H9 (cell line): Measurements from ENCODE around the gene TM9SF4. TPM values are rescaled to one million over a fixed set of nuclear protein-coding genes. Genes with fewer than 3 reads are reported as not detected.
A peak's percentile ranks its signal among the peaks of the same experiment; 100 is the strongest.
"Not testable (repeated sequence)": the region's sequence is repeated elsewhere in the genome, so short reads cannot be mapped to it uniquely, and the experiment has no call there.

ENCODE experiments used
- DNase-seq: peaks from one replicate; pipeline ENCODE4 v3.0.0-alpha.2; 2017
- H2AFZ ChIP-seq: one replicate; pipeline ENCODE4 v1.6.1; 2013; ENCODE audit warnings: mild to moderate bottlenecking, low read length, control low read depth, moderate library complexity
- H2AK5ac ChIP-seq: 2 replicates; pipeline ENCODE4 v1.6.1; 2013; ENCODE audit warnings: low read length, control low read depth, mixed read lengths; ENCODE audit not compliant: insufficient read length
- H2BK120ac ChIP-seq: one replicate; pipeline ENCODE4 v1.6.1; 2013; ENCODE audit warnings: low read depth, mild to moderate bottlenecking, low read length, control low read depth, inconsistent platforms; ENCODE audit not compliant: poor library complexity, severe bottlenecking
- H2BK12ac ChIP-seq: 2 replicates; pipeline ENCODE4 v1.6.1; 2013; ENCODE audit warnings: low read length, control low read depth, mixed read lengths, low read depth; ENCODE audit not compliant: insufficient read length
- H2BK15ac ChIP-seq: 2 replicates; pipeline ENCODE4 v1.6.1; 2013; ENCODE audit warnings: low read depth, low read length, control low read depth
- H2BK20ac ChIP-seq: one replicate; pipeline ENCODE4 v1.6.1; 2013; ENCODE audit warnings: low read depth, mild to moderate bottlenecking, low read length, control low read depth, inconsistent platforms; ENCODE audit not compliant: poor library complexity, severe bottlenecking
- H2BK5ac ChIP-seq: 2 replicates; pipeline ENCODE4 v1.6.1; 2013; ENCODE audit warnings: low read length, control low read depth, mixed read lengths; ENCODE audit not compliant: insufficient read length
- H3K14ac ChIP-seq: 2 replicates; pipeline ENCODE4 v1.6.1; 2013; ENCODE audit warnings: low read length, control low read depth; ENCODE audit not compliant: insufficient read depth
- H3K18ac ChIP-seq: 2 replicates; pipeline ENCODE4 v1.6.1; 2013; ENCODE audit warnings: low read depth, mild to moderate bottlenecking, mixed read lengths, low read length, control low read depth; ENCODE audit not compliant: insufficient read length
- H3K23ac ChIP-seq: 2 replicates; pipeline ENCODE4 v1.6.1; 2013; ENCODE audit warnings: low read length, control low read depth, mixed read lengths, low read depth; ENCODE audit not compliant: insufficient read length
- H3K23me2 ChIP-seq: 2 replicates; pipeline ENCODE4 v1.6.1; 2013; ENCODE audit warnings: low read depth, mild to moderate bottlenecking, mixed read lengths, low read length, control low read depth; ENCODE audit not compliant: insufficient read length, poor library complexity, severe bottlenecking
- H3K27ac ChIP-seq: 2 replicates; pipeline ENCODE4 v1.5.1; 2013; ENCODE audit warnings: low read length, control low read depth, mixed read lengths, low read depth; ENCODE audit not compliant: insufficient read length
- H3K27me3 ChIP-seq: 2 replicates; pipeline ENCODE4 v1.6.1; 2013; ENCODE audit warnings: low read length, control low read depth, inconsistent platforms; ENCODE audit not compliant: insufficient read depth
- H3K4ac ChIP-seq: 2 replicates; pipeline ENCODE4 v1.6.1; 2013; ENCODE audit warnings: low read depth, mild to moderate bottlenecking, control low read depth, inconsistent platforms, low read length, moderate library complexity
- H3K4me1 ChIP-seq: 2 replicates; pipeline ENCODE4 v1.6.1; 2013; ENCODE audit warnings: low read length, control low read depth, inconsistent platforms; ENCODE audit not compliant: insufficient read depth
- H3K4me2 ChIP-seq: 2 replicates; pipeline ENCODE4 v1.6.1; 2013; ENCODE audit warnings: low read length, control low read depth, mixed read lengths; ENCODE audit not compliant: insufficient read length, insufficient read depth
- H3K56ac ChIP-seq: 2 replicates; pipeline ENCODE4 v1.6.1; 2013; ENCODE audit warnings: low read depth, mild to moderate bottlenecking, mixed read lengths, low read length, control low read depth; ENCODE audit not compliant: insufficient read length
- H3K79me1 ChIP-seq: 2 replicates; pipeline ENCODE4 v1.6.1; 2013; ENCODE audit warnings: low read depth, mild to moderate bottlenecking, moderate library complexity, low read length, control low read depth, inconsistent platforms; ENCODE audit not compliant: insufficient read depth, poor library complexity, severe bottlenecking
- H3K79me2 ChIP-seq: 2 replicates; pipeline ENCODE4 v1.6.1; 2013; ENCODE audit warnings: low read length, control low read depth, inconsistent platforms; ENCODE audit not compliant: insufficient read depth
- H3K9ac ChIP-seq: 2 replicates; pipeline ENCODE4 v1.6.1; 2013; ENCODE audit warnings: low read length, control low read depth, mixed read lengths; ENCODE audit not compliant: insufficient read length; ENCODE audit errors: extremely low read depth
- H3K9me3 ChIP-seq: one replicate; pipeline ENCODE4 v1.6.1; 2013; ENCODE audit warnings: low read depth, low read length, inconsistent platforms; ENCODE audit not compliant: control insufficient read depth
- H3T11ph ChIP-seq: one replicate; pipeline ENCODE4 v1.6.1; 2013; ENCODE audit warnings: mild to moderate bottlenecking, low read length, control low read depth, inconsistent platforms
- H4K20me1 ChIP-seq: one replicate; pipeline ENCODE4 v1.6.1; 2013; ENCODE audit not compliant: control insufficient read depth, insufficient read length, insufficient read depth
- H4K5ac ChIP-seq: 2 replicates; pipeline ENCODE4 v1.6.1; 2013; ENCODE audit warnings: low read depth, mild to moderate bottlenecking, mixed read lengths, low read length, control low read depth; ENCODE audit not compliant: insufficient read length
- H4K8ac ChIP-seq: replicated peaks from 2 replicates; pipeline ENCODE4 v1.6.1; 2013; ENCODE audit warnings: low read length, control low read depth, mixed read lengths, low read depth; ENCODE audit not compliant: insufficient read length
- H4K91ac ChIP-seq: 2 replicates; pipeline ENCODE4 v1.6.1; 2013; ENCODE audit warnings: low read depth, mild to moderate bottlenecking, moderate library complexity, mixed read lengths, low read length, control low read depth; ENCODE audit not compliant: insufficient read length
- H3K27ac Mint-ChIP-seq, 3 experiments: 2 replicates in 2 of 3; 3 replicates in 1 of 3; pipeline ENCODE4 v1.8.0; 2020 to 2021; ENCODE audit warnings: mixed read lengths in 3 of 3, mild to moderate bottlenecking in 1 of 3, moderate library complexity in 1 of 3
- H3K27me3 Mint-ChIP-seq: 2 replicates; pipeline ENCODE4 v1.8.0; 2021; ENCODE audit warnings: low read depth, mild to moderate bottlenecking, moderate library complexity, mixed read lengths
- H3K36me3 Mint-ChIP-seq, 3 experiments: 2 replicates in 2 of 3; 3 replicates in 1 of 3; pipeline ENCODE4 v1.8.0; 2020 to 2021; ENCODE audit warnings: low read depth in 3 of 3, mixed read lengths in 3 of 3; ENCODE audit not compliant: insufficient read depth in 1 of 3
- H3K4me1 Mint-ChIP-seq, 2 experiments: 2 replicates each; pipeline ENCODE4 v1.8.0; 2020; ENCODE audit warnings: mixed read lengths in 2 of 2
- H3K4me3 Mint-ChIP-seq, 2 experiments: 2 replicates in 1 of 2; 3 replicates in 1 of 2; pipeline ENCODE4 v1.8.0; 2020 to 2021; ENCODE audit warnings: mild to moderate bottlenecking in 2 of 2, mixed read lengths in 2 of 2, moderate library complexity in 1 of 2
- H3K9me3 Mint-ChIP-seq, 2 experiments: 2 replicates in 1 of 2; 3 replicates in 1 of 2; pipeline ENCODE4 v1.8.0; 2020; ENCODE audit warnings: mild to moderate bottlenecking in 2 of 2, mixed read lengths in 2 of 2, moderate library complexity in 1 of 2
- CTCF ChIP-seq: fragments of 200-600 bp; sonication (generic); conservative IDR thresholded peaks from 3 replicates; pipeline ENCODE4 v1.8.0; 2021; ENCODE audit warnings: antibody characterized with exemption, mild to moderate bottlenecking
- WGBS: extraction: QIAGEN DNeasy Blood & Tissue Kit; methylation state at CpG from one replicate; pipeline ENCODE4 v1.1.7; 2013; ENCODE audit warnings: missing lambda C conversion rate, low lambda C conversion rate, mixed read lengths; ENCODE audit not compliant: insufficient read length; ENCODE audit errors: extremely low coverage; 5-methylcytosine and 5-hydroxymethylcytosine counted together
- total RNA-seq: library from RNA; stranded (reverse); gene quantifications from 2 replicates; pipeline ENCODE4 v1.2.1, GENCODE V29; 2021

Gene TM9SF4
- total RNA-seq, 1 experiment from 2014 or later: 62.3 TPM

- Mint-ChIP-seq H3K36me3 (peaks cover 0 to 10% (median 6%) of the 10 kb centered on the region in 3 experiments; a peak in 6 of 7 replicates), H3K4me3 (no peak overlapping the region)
- H3K4me2 ChIP-seq: no peak overlapping the region
Measured at GRCh38 chr20:32116079-32116521, 6.6 kb downstream of the TM9SF4 start.

GRCh38 chr20:32116796-32117195, 7.3 kb downstream of the TM9SF4 start:
- no CpG with 5 or more reads among the region's 6 CpGs for WGBS
- not testable (repeated sequence) for H3K27ac ChIP-seq

More at GRCh38 chr20:32116079-32116521, 6.6 kb downstream of the TM9SF4 start:
- no peaks in the 10 kb centered on the region for H3K4me1 ChIP-seq
- H4K5ac ChIP-seq: no peak overlapping the region
- no peak for TF ChIP-seq CTCF
- H2BK12ac ChIP-seq: no peak overlapping the region
- DNase-seq: no peak
- no peak overlapping the region for H3K9ac ChIP-seq
- no peak overlapping the region for H2BK15ac ChIP-seq
- H3K27me3 ChIP-seq: no peaks in the 10 kb centered on the region
- no peak overlapping the region for H4K8ac ChIP-seq
- WGBS: no CpG with 5 or more reads among the region's 6 CpGs
- H3K14ac ChIP-seq: no peak overlapping the region
- no peak overlapping the region for H2AFZ ChIP-seq
- Mint-ChIP-seq H3K9me3 (no peaks in the 10 kb centered on the region; a peak in 1 of 5 replicates), H3K27ac (peak overlapping the region in 2 of 3 experiments; percentile 41 to 74; a peak in 4 of 7 replicates), H3K27me3 (no peaks in the 10 kb centered on the region), H3K4me1 (peaks cover 18 to 19% of the 10 kb centered on the region in 2 experiments)
- H3K23me2 ChIP-seq: no peaks in the 10 kb centered on the region
- H3T11ph ChIP-seq: no peak overlapping the region
- no peaks in the 10 kb centered on the region for H3K9me3 ChIP-seq
- no peak overlapping the region for H3K18ac ChIP-seq
- H2BK5ac ChIP-seq: no peak overlapping the region
- no peaks in the 10 kb centered on the region for H3K79me1 ChIP-seq
- no peak overlapping the region for H2BK120ac ChIP-seq
- H3K23ac ChIP-seq: no peak overlapping the region
- H3K79me2 ChIP-seq: peaks cover 13% of the 10 kb centered on the region; the same call in 1 of the 2 replicates
- H3K4ac ChIP-seq: no peak overlapping the region
- H4K20me1 ChIP-seq: no peaks in the 10 kb centered on the region
- H3K56ac ChIP-seq: no peak overlapping the region
- no peak overlapping the region for H2BK20ac ChIP-seq
- no peak overlapping the region for H4K91ac ChIP-seq
- H3K27ac ChIP-seq: no peak overlapping the region
- no peak overlapping the region for H2AK5ac ChIP-seq

More at GRCh38 chr20:32116796-32117195, 7.3 kb downstream of the TM9SF4 start:
- H2AFZ ChIP-seq, H2BK120ac ChIP-seq, H2BK12ac ChIP-seq, H3K79me1 ChIP-seq, H3K4me1 ChIP-seq, H4K20me1 ChIP-seq, H3K4me3 Mint-ChIP-seq, H3K23me2 ChIP-seq, H2AK5ac ChIP-seq, H3K56ac ChIP-seq, DNase-seq, H3K4ac ChIP-seq, H3K27me3 Mint-ChIP-seq, H3T11ph ChIP-seq, H3K27me3 ChIP-seq, H3K9ac ChIP-seq, H3K14ac ChIP-seq, H4K8ac ChIP-seq, H3K9me3 Mint-ChIP-seq, H4K91ac ChIP-seq, H2BK20ac ChIP-seq, H3K18ac ChIP-seq, H4K5ac ChIP-seq, H2BK5ac ChIP-seq, H3K9me3 ChIP-seq, H3K4me2 ChIP-seq, H3K23ac ChIP-seq, H2BK15ac ChIP-seq: not testable (repeated sequence)
- peaks cover 0 to 12% (median 1%) of the 10 kb centered on the region in 3 experiments; a peak in 6 of 7 replicates for H3K36me3 Mint-ChIP-seq
- peak overlapping the region in 2 of 3 experiments; percentile 41 to 74; a peak in 2 of 7 replicates for H3K27ac Mint-ChIP-seq
- H3K79me2 ChIP-seq: peaks cover 10% of the 10 kb centered on the region; the same call in 1 of the 2 replicates
- peaks cover 12 to 16% of the 10 kb centered on the region in 2 experiments for H3K4me1 Mint-ChIP-seq
